Body of pancreas (tissue), 4 donors: ENCODE results near the gene TRPM3. TPM values are rescaled to one million over a fixed set of nuclear protein-coding genes. Genes with fewer than 3 reads are reported as not detected.
"Not testable (repeated sequence)": the region's sequence is repeated elsewhere in the genome, so short reads cannot be mapped to it uniquely, and the experiment has no call there.

ENCODE experiments used
- ATAC-seq: fragments of 150-250 bp; one replicate; pipeline ENCODE4 v1.9.1; 2016
- DNase-seq, 4 donors: peaks; one replicate each; pipeline ENCODE4 v3.0.0-alpha.2; 2019
- H3K27ac ChIP-seq, 4 donors: fragments of 200-600 bp; sonication (generic); 1 replicate in 3 of 4; 2 replicates in 1 of 4; pipeline versions ENCODE4 v1.5.1 to v1.6.1; 2016 to 2019; ENCODE audit warnings: mild to moderate bottlenecking in 1 of 4, mixed read lengths in 1 of 4, moderate library complexity in 1 of 4
- H3K27me3 ChIP-seq, 2 donors: fragments of 200-600 bp; sonication (generic); one replicate each; pipeline ENCODE4 v1.6.0; 2016; ENCODE audit warnings: mild to moderate bottlenecking in 1 of 2
- H3K36me3 ChIP-seq, 2 donors: fragments of 200-600 bp; sonication (generic); replicated peaks in 1 of 2; 2 replicates each; pipeline ENCODE4 v1.5.1; 2016; ENCODE audit warnings: low read depth in 2 of 2; ENCODE audit not compliant: insufficient read depth in 1 of 2
- H3K4me1 ChIP-seq: fragments of 200-600 bp; sonication (generic); one replicate; pipeline ENCODE4 v1.6.0; 2016
- H3K4me3 ChIP-seq, 2 donors: fragments of 200-600 bp; sonication (generic); 1 replicate in 1 of 2; 2 replicates in 1 of 2; pipeline ENCODE4 v1.5.1; 2016 to 2019
- H3K9me3 ChIP-seq, 3 donors: fragments of 200-600 bp; sonication (generic); 1 replicate in 2 of 3; 2 replicates in 1 of 3; pipeline ENCODE4 v1.5.1; 2016
- POLR2A ChIP-seq, 3 donors: fragments of 450-650 bp; IDR thresholded peaks; one replicate each; pipeline ENCODE4 v1.6.1; 2016; ENCODE audit warnings: antibody characterized with exemption in 3 of 3, mild to moderate bottlenecking in 2 of 3
- WGBS, 2 donors: methylation state at CpG; one replicate each; pipeline ENCODE4 v1.1.5; 2017; 5-methylcytosine and 5-hydroxymethylcytosine counted together
- intact Hi-C: fragments of 100-400 bp; cut with DNase I; formaldehyde crosslinking; loops from one replicate; pipeline ENCODE4 v1.15.1; 2023
- total RNA-seq, 2 donors: library from RNA; depleted of rRNA; stranded (reverse); fragments of >200 nt; gene quantifications; one replicate each; pipeline ENCODE4 v1.1.0, GENCODE V29; 2016
- TF ChIP-seq, protein P1 (sequence below), 7 experiments: fragments of 450-650 bp in 4 of 7; fragments of 200-600 bp in 3 of 7; sonication (generic) in 3 of 7; IDR thresholded peaks; one replicate each; pipeline ENCODE4 v1.5.1; 2016 to 2019; ENCODE audit warnings: antibody characterized with exemption in 7 of 7

TRPM3 gene
- total RNA-seq, 2 donors from 2014 or later = 0.78 to 1.3 TPM

DNA sequence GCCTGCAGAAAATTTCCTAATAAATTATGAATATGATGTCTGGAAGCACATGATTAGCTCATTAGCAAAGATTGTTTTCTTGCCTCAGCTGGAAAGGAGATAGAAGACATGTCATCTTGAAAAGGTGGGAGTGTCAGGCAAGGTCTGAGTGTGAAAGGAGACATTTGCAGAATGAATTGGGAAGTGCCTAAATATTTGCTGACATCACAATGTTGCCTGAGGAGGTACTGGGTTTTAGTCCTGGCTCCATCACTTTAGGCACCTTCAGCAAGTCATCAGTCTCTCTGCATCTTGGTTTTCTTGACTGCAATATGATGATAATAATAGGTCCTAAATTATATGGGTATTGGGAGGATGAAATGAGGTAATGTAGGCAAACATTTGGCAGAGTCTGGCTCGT, 140.1 kb downstream of the TRPM3 start:
- WGBS, 2 donors = 30 to 34% methylated on average over 1 of the region's 1 CpG
- intact Hi-C loops = no loop called here
- Histone ChIP-seq H3K27ac (no peak overlapping the region), H3K27me3 (no peaks in the 10 kb centered on the region), H3K4me1 (no peaks in the 10 kb centered on the region), H3K36me3 (no peaks in the 10 kb centered on the region), H3K4me3 (no peak overlapping the region), H3K9me3 (no peaks in the 10 kb centered on the region)
- ATAC-seq (no peak), DNase-seq (no peak)
- TF ChIP-seq, protein P1, sequence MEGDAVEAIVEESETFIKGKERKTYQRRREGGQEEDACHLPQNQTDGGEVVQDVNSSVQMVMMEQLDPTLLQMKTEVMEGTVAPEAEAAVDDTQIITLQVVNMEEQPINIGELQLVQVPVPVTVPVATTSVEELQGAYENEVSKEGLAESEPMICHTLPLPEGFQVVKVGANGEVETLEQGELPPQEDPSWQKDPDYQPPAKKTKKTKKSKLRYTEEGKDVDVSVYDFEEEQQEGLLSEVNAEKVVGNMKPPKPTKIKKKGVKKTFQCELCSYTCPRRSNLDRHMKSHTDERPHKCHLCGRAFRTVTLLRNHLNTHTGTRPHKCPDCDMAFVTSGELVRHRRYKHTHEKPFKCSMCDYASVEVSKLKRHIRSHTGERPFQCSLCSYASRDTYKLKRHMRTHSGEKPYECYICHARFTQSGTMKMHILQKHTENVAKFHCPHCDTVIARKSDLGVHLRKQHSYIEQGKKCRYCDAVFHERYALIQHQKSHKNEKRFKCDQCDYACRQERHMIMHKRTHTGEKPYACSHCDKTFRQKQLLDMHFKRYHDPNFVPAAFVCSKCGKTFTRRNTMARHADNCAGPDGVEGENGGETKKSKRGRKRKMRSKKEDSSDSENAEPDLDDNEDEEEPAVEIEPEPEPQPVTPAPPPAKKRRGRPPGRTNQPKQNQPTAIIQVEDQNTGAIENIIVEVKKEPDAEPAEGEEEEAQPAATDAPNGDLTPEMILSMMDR (IDR thresholded peaks at IDR 0.05) = no peak
- TF ChIP-seq POLR2A (IDR thresholded peaks at IDR 0.05) = no peak

DNA sequence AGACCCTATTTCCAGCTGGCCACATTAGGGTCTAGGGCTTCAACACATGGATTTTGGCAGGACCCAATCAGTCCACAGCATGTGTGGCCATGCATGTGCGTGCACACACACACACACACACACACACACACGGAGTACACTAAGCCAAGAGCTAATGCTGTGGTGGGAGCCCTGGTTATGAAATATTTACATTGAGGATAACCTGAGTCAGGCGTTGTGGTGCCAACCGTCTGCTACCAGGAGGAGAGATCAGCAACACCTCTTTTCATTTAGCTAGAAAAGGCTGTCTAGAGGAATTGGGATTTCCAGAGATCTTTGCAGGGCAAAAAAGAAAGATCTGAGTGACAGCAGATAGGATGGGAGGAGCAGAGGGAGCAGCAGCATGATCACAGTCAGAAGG, 141.5 kb downstream of the TRPM3 start:
- DNase-seq (no peak), ATAC-seq (no peak)
- no peak overlapping the region for H3K4me3 ChIP-seq
- H3K27ac ChIP-seq = no peak overlapping the region
- no peaks in the 10 kb centered on the region for H3K4me1 ChIP-seq
- no peak for TF ChIP-seq POLR2A (IDR thresholded peaks at IDR 0.05)
- TF ChIP-seq, protein P1 (IDR thresholded peaks at IDR 0.05) = no peak
- no peaks in the 10 kb centered on the region for H3K27me3 ChIP-seq
- no peaks in the 10 kb centered on the region for H3K9me3 ChIP-seq
- intact Hi-C loops = no loop called here
- no peaks in the 10 kb centered on the region for H3K36me3 ChIP-seq
- WGBS, 2 donors = 46 to 54% methylated on average over 4 of the region's 4 CpGs

DNA sequence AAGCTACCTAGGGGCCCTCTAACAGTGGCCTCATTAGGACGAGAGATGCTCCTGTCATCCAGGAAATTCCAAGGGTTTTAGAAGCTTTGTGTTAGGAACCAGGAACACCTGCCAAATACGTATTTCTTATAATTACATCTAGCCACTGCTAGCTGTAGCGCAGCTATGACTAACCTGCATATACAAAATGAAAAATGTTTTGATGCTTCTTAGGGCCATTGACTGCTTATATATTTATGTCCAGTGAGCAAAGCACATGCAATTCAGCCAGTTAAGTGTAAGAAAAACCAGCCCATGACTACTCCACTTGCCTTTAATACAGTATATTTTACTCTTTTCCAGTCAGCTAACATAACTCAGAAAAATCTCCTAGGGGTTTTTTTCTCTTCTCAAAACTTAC, 143.3 kb downstream of the TRPM3 start:
- Histone ChIP-seq H3K9me3 (no peaks in the 10 kb centered on the region), H3K4me3 (no peak overlapping the region), H3K4me1 (no peaks in the 10 kb centered on the region), H3K36me3 (no peaks in the 10 kb centered on the region), H3K27me3 (no peaks in the 10 kb centered on the region), H3K27ac (no peak overlapping the region)
- no peak for ATAC-seq
- WGBS, 2 donors = 52 to 60% methylated on average over 3 of the region's 3 CpGs
- DNase-seq = no peak
- intact Hi-C loops = no loop called here
- TF ChIP-seq, protein P1 (IDR thresholded peaks at IDR 0.05) = no peak
- no peak for TF ChIP-seq POLR2A (IDR thresholded peaks at IDR 0.05)

DNA sequence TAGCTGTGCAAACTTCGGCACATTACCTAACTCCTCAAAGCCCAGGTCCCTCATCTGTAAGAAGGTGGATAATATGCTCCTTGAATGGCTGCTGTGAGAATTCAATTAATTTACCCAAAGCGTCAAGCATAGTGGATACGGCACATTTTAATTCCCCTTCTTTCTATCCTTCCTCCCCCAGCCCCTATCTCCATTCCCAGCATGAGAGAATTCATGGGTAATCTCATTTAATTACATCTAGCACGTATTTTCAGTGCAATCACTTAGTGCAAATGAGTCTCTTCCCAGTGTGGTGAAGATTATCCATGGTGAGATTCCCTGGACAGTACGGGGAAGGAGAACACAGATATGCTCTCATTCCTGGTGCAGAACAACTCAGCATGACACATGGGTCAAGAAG, 145.6 kb downstream of the TRPM3 start:
- ATAC-seq (no peak), DNase-seq (no peak)
- TF ChIP-seq POLR2A (IDR thresholded peaks at IDR 0.05) = no peak
- TF ChIP-seq, protein P1 (IDR thresholded peaks at IDR 0.05) = no peak
- no peaks in the 10 kb centered on the region for H3K27me3 ChIP-seq
- no peaks in the 10 kb centered on the region for H3K4me1 ChIP-seq
- intact Hi-C loops = no loop called here
- H3K36me3 ChIP-seq = no peaks in the 10 kb centered on the region
- H3K4me3 ChIP-seq = no peak overlapping the region
- 46 to 65% methylated on average over 5 of the region's 5 CpGs for WGBS, 2 donors
- no peaks in the 10 kb centered on the region for H3K9me3 ChIP-seq
- H3K27ac ChIP-seq = no peak overlapping the region

DNA sequence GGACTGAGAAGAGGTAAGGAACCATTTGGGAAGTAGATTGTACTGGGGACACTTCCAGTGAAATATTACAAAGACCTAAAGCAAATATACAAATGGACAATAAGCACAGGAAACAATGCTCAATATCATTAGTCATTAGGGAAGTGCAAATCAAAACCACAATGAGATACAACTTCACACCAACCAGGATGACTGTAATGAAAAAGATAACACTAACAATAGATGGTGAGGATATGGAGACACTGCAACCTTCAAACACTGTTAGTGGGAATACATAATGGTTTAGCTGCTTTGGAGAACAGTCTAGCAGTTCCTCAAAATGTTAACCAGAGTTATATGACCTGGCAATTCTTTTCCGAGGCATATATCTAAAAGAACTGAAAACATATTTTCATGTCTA, 149.7 kb downstream of the TRPM3 start:
- H3K4me1 ChIP-seq = no peaks in the 10 kb centered on the region

GRCh38 chr9:70966380-70966779, 155.0 kb downstream of the TRPM3 start:
- 69 to 79% methylated on average over 3 of the region's 3 CpGs for WGBS, 2 donors

More for the DNA sequence above, 149.7 kb downstream of the TRPM3 start:
- H3K36me3 ChIP-seq = no peaks in the 10 kb centered on the region
- no peak overlapping the region for H3K27ac ChIP-seq
- H3K4me3 ChIP-seq = no peak overlapping the region
- no peaks in the 10 kb centered on the region for H3K9me3 ChIP-seq
- intact Hi-C loops = no loop called here
- ATAC-seq (no peak), DNase-seq (no peak)
- TF ChIP-seq, protein P1 (IDR thresholded peaks at IDR 0.05) = no peak
- no peak for TF ChIP-seq POLR2A (IDR thresholded peaks at IDR 0.05)
- H3K27me3 ChIP-seq = no peaks in the 10 kb centered on the region
- WGBS, 2 donors = 62 to 86% methylated on average over 1 of the region's 1 CpG

More at GRCh38 chr9:70966380-70966779, 155.0 kb downstream of the TRPM3 start:
- H3K27ac ChIP-seq, DNase-seq, H3K9me3 ChIP-seq, H3K4me3 ChIP-seq, ATAC-seq, H3K36me3 ChIP-seq, intact Hi-C loops, H3K4me1 ChIP-seq, H3K27me3 ChIP-seq: not testable (repeated sequence)
